GM12801 (cell line): ENCODE results near the gene CD244.

Source experiments
- CTCF ChIP-seq: IDR thresholded peaks from one replicate; pipeline ENCODE4 v1.5.1; 2011; ENCODE audit warnings: control low read depth; ENCODE audit not compliant: insufficient read length; ENCODE audit errors: extremely low read depth

CD244 gene

GRCh38 chr1:160836981-160837557, 25.6 kb downstream of the CD244 start:
- TF ChIP-seq CTCF, result no peak

- no peak for TF ChIP-seq CTCF
These were observed 26.1 kb downstream of the CD244 start for GRCh38 chr1:160836561-160836960.

GRCh38 chr1:160835751-160836150, 26.9 kb downstream of the CD244 start:
- TF ChIP-seq CTCF, result no peak

GRCh38 chr1:160834945-160835565, 27.6 kb downstream of the CD244 start:
- no peak for TF ChIP-seq CTCF

GRCh38 chr1:160830321-160831153, 32.1 kb downstream of the CD244 start:
- peak; percentile 77 for TF ChIP-seq CTCF

- TF ChIP-seq CTCF, result no peak
These were observed 32.9 kb downstream of the CD244 start for GRCh38 chr1:160829766-160830165.

GRCh38 chr1:160827418-160827817, 35.3 kb downstream of the CD244 start:
- TF ChIP-seq CTCF, result no peak
